Mucosa of rectum (tissue), 2 donors: Measurements from ENCODE around the gene BGN.

Experiments used
- H3K27ac ChIP-seq, 2 donors: one replicate each; pipeline ENCODE4 v1.7.0; 2013; ENCODE audit warnings: inconsistent platforms in 2 of 2, low read depth in 2 of 2, low read length in 2 of 2
- H3K27me3 ChIP-seq, 2 donors: one replicate each; pipeline ENCODE4 v1.7.0; 2013; ENCODE audit warnings: low read length in 2 of 2; ENCODE audit not compliant: control insufficient read depth in 2 of 2, insufficient read depth in 2 of 2
- H3K36me3 ChIP-seq, 2 donors: one replicate each; pipeline ENCODE4 v1.7.0; 2013; ENCODE audit warnings: low read length in 2 of 2; ENCODE audit not compliant: control insufficient read depth in 2 of 2, insufficient read depth in 2 of 2
- H3K4me1 ChIP-seq, 2 donors: one replicate each; pipeline ENCODE4 v1.7.0; 2013; ENCODE audit warnings: low read length in 2 of 2, mild to moderate bottlenecking in 1 of 2; ENCODE audit not compliant: control insufficient read depth in 2 of 2, insufficient read depth in 2 of 2
- H3K4me3 ChIP-seq, 2 donors: one replicate each; pipeline ENCODE4 v1.7.0; 2013; ENCODE audit warnings: low read length in 2 of 2
- H3K9ac ChIP-seq, 2 donors: one replicate each; pipeline ENCODE4 v1.7.0; 2013; ENCODE audit warnings: low read length in 2 of 2, low read depth in 1 of 2, mild to moderate bottlenecking in 1 of 2
- H3K9me3 ChIP-seq, 2 donors: one replicate each; pipeline ENCODE4 v1.7.0; 2013; ENCODE audit warnings: low read length in 2 of 2; ENCODE audit not compliant: control insufficient read depth in 2 of 2
- donor health status: healthy.
- donor health status: Normal muscosa, but diverticular disease.

BGN gene

GRCh38 chrX:153511784-153512500 lies 17.2 kb downstream of the BGN start:
- no peaks in the 10 kb centered on the region for H3K36me3 ChIP-seq
- no peak overlapping the region for H3K4me3 ChIP-seq
- H3K27ac ChIP-seq = no peak overlapping the region
- no peaks in the 10 kb centered on the region for H3K9me3 ChIP-seq
- H3K27me3 ChIP-seq = peaks cover 10 to 14% of the 10 kb centered on the region in 2 donors
- H3K4me1 ChIP-seq = no peaks in the 10 kb centered on the region
- no peak overlapping the region for H3K9ac ChIP-seq

GRCh38 chrX:153512501-153512893 lies 17.7 kb downstream of the BGN start:
- Histone ChIP-seq H3K27me3 (peaks cover 8 to 16% of the 10 kb centered on the region in 2 donors), H3K4me1 (no peaks in the 10 kb centered on the region), H3K9ac (no peak overlapping the region), H3K9me3 (no peaks in the 10 kb centered on the region), H3K27ac (no peak overlapping the region), H3K4me3 (no peak overlapping the region), H3K36me3 (no peaks in the 10 kb centered on the region)

GRCh38 chrX:153513265-153513664 lies 18.5 kb downstream of the BGN start:
- H3K36me3 ChIP-seq = no peaks in the 10 kb centered on the region
- peaks cover 8 to 14% of the 10 kb centered on the region in 2 donors for H3K27me3 ChIP-seq
- H3K9me3 ChIP-seq = no peaks in the 10 kb centered on the region
- no peak overlapping the region for H3K27ac ChIP-seq
- H3K4me3 ChIP-seq = no peak overlapping the region
- H3K9ac ChIP-seq = no peak overlapping the region
- no peaks in the 10 kb centered on the region for H3K4me1 ChIP-seq

- Histone ChIP-seq H3K27me3 (peaks cover 11 to 21% of the 10 kb centered on the region in 2 donors), H3K36me3 (no peaks in the 10 kb centered on the region), H3K9me3 (no peaks in the 10 kb centered on the region), H3K4me1 (no peaks in the 10 kb centered on the region), H3K4me3 (no peak overlapping the region), H3K9ac (no peak overlapping the region), H3K27ac (no peak overlapping the region)
These were observed 19.5 kb downstream of the BGN start for GRCh38 chrX:153514259-153514658.

GRCh38 chrX:153515435-153515834 lies 20.7 kb downstream of the BGN start:
- Histone ChIP-seq H3K9me3 (no peaks in the 10 kb centered on the region), H3K36me3 (no peaks in the 10 kb centered on the region), H3K27ac (no peak overlapping the region), H3K4me1 (no peaks in the 10 kb centered on the region), H3K27me3 (peaks cover 16 to 21% of the 10 kb centered on the region in 2 donors), H3K9ac (no peak overlapping the region), H3K4me3 (no peak overlapping the region)

- Histone ChIP-seq H3K9me3 (no peaks in the 10 kb centered on the region), H3K4me3 (no peak overlapping the region), H3K4me1 (no peaks in the 10 kb centered on the region), H3K9ac (no peak overlapping the region), H3K27ac (no peak overlapping the region), H3K27me3 (peaks cover 18 to 25% of the 10 kb centered on the region in 2 donors), H3K36me3 (no peaks in the 10 kb centered on the region)
These were observed 21.3 kb downstream of the BGN start for GRCh38 chrX:153516073-153516472.

- H3K36me3 ChIP-seq = no peaks in the 10 kb centered on the region
- H3K9me3 ChIP-seq = no peaks in the 10 kb centered on the region
- H3K4me3 ChIP-seq = no peak within 1 kb of the TSS
- H3K9ac ChIP-seq = no peak within 1 kb of the TSS
- peaks cover 18 to 23% of the 10 kb centered on the region in 2 donors for H3K27me3 ChIP-seq
- no peak within 1 kb of the TSS for H3K27ac ChIP-seq
- no peaks in the 10 kb centered on the region for H3K4me1 ChIP-seq
These were observed 22.6 kb downstream of the BGN start, which contains the start of gene ATP2B3 for GRCh38 chrX:153517423-153517822. TSS of gene ATP2B3 (plus strand) at chrX:153517642. CDS start at chrX:153536248, 18,606 bp downstream.

- Histone ChIP-seq H3K36me3 (no peaks in the 10 kb centered on the region), H3K9me3 (no peaks in the 10 kb centered on the region), H3K27me3 (peaks cover 18 to 25% of the 10 kb centered on the region in 2 donors), H3K9ac (no peak overlapping the region), H3K4me3 (no peak overlapping the region), H3K4me1 (no peaks in the 10 kb centered on the region), H3K27ac (no peak overlapping the region)
These were observed 23.4 kb downstream of the BGN start for GRCh38 chrX:153517946-153518834.

- Histone ChIP-seq H3K4me3 (no peak overlapping the region), H3K27me3 (peaks cover 18 to 25% of the 10 kb centered on the region in 2 donors)
These were observed 24.9 kb downstream of the BGN start for GRCh38 chrX:153519569-153520286.

More at GRCh38 chrX:153519569-153520286, 24.9 kb downstream of the BGN start:
- Histone ChIP-seq H3K36me3 (no peaks in the 10 kb centered on the region), H3K27ac (no peak overlapping the region), H3K9ac (no peak overlapping the region), H3K4me1 (no peaks in the 10 kb centered on the region), H3K9me3 (no peaks in the 10 kb centered on the region)
